HG03575 (cell line): Measurements from ENCODE around the gene MRM1.

Experiments used
- ATAC-seq: cut with Tn5 transposase; IDR thresholded peaks from one replicate; pipeline ENCODE4 v1.9.1; 2021; ENCODE audit not compliant: unreplicated experiment, insufficient number of reproducible peaks, low FRiP score; ENCODE audit errors: extremely low read depth

The MRM1 gene

GRCh38 chr17:36627101-36627500, 25.7 kb downstream of the MRM1 start:
- ATAC-seq: no peak

GRCh38 chr17:36628576-36628975, 27.2 kb downstream of the MRM1 start:
- no peak for ATAC-seq

- ATAC-seq: no peak
These were observed 28.0 kb downstream of the MRM1 start for GRCh38 chr17:36629252-36629847.

GRCh38 chr17:36629970-36630502, 28.7 kb downstream of the MRM1 start:
- no peak for ATAC-seq

GRCh38 chr17:36631022-36631421, 29.6 kb downstream of the MRM1 start:
- ATAC-seq: no peak

- ATAC-seq: no peak
These were observed 31.8 kb downstream of the MRM1 start for GRCh38 chr17:36632916-36633771.

- no peak for ATAC-seq
These were observed 39.0 kb downstream of the MRM1 start for GRCh38 chr17:36640346-36640745.

- no peak for ATAC-seq
These were observed 39.5 kb downstream of the MRM1 start for GRCh38 chr17:36640836-36641235.

GRCh38 chr17:36641331-36641876, 40.0 kb downstream of the MRM1 start:
- ATAC-seq: no peak

- no peak for ATAC-seq
These were observed 40.8 kb downstream of the MRM1 start for GRCh38 chr17:36641877-36642845.

GRCh38 chr17:36643086-36643685, 41.8 kb downstream of the MRM1 start:
- ATAC-seq: no peak

- no peak for ATAC-seq
These were observed 44.0 kb downstream of the MRM1 start for GRCh38 chr17:36645422-36645821.

- ATAC-seq: no peak
These were observed 46.3 kb downstream of the MRM1 start for GRCh38 chr17:36647636-36648035.

- no peak for ATAC-seq
These were observed 48.9 kb downstream of the MRM1 start for GRCh38 chr17:36650096-36650775.

GRCh38 chr17:36653374-36653773, 52.0 kb downstream of the MRM1 start:
- no peak for ATAC-seq

GRCh38 chr17:36653856-36654255, 52.5 kb downstream of the MRM1 start:
- no peak for ATAC-seq

GRCh38 chr17:36655726-36656125, 54.3 kb downstream of the MRM1 start:
- ATAC-seq: no peak

- no peak for ATAC-seq
These were observed 56.0 kb downstream of the MRM1 start for GRCh38 chr17:36657390-36657762.
